Keratinocyte (primary cell): Measurements from ENCODE around the gene FANCF.

Experiments
- EZH2 ChIP-seq: IDR thresholded peaks from one replicate; pipeline ENCODE4 v1.6.1; 2012; ENCODE audit warnings: inconsistent platforms, mild to moderate bottlenecking, low read length, moderate library complexity
- TF ChIP-seq, protein P1 (sequence below), 3 experiments: IDR thresholded peaks in 1 of 3; conservative IDR thresholded peaks in 1 of 3; optimal IDR thresholded peaks in 1 of 3; 2 replicates in 2 of 3; 3 replicates in 1 of 3; pipeline versions ENCODE3 to v1.5.1; 2011; ENCODE audit warnings: low read length in 3 of 3, mild to moderate bottlenecking in 3 of 3, moderate library complexity in 2 of 3, control low read depth in 1 of 3, inconsistent platforms in 1 of 3; ENCODE audit not compliant: insufficient read depth in 2 of 3; ENCODE audit errors: extremely low read depth in 1 of 3

- no peak for TF ChIP-seq EZH2
- TF ChIP-seq, protein P1, sequence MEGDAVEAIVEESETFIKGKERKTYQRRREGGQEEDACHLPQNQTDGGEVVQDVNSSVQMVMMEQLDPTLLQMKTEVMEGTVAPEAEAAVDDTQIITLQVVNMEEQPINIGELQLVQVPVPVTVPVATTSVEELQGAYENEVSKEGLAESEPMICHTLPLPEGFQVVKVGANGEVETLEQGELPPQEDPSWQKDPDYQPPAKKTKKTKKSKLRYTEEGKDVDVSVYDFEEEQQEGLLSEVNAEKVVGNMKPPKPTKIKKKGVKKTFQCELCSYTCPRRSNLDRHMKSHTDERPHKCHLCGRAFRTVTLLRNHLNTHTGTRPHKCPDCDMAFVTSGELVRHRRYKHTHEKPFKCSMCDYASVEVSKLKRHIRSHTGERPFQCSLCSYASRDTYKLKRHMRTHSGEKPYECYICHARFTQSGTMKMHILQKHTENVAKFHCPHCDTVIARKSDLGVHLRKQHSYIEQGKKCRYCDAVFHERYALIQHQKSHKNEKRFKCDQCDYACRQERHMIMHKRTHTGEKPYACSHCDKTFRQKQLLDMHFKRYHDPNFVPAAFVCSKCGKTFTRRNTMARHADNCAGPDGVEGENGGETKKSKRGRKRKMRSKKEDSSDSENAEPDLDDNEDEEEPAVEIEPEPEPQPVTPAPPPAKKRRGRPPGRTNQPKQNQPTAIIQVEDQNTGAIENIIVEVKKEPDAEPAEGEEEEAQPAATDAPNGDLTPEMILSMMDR (optimal IDR thresholded peaks at IDR 0.05 in 1 of 3, IDR thresholded peaks at IDR 0.05 in 1 of 3, conservative IDR thresholded peaks at IDR 0.05 in 1 of 3; ENCODE audit: extremely low read depth in 1 of 3, insufficient read depth in 2 of 3, low read length in 3 of 3), result no peak
These were observed 7.8 kb downstream of the FANCF start for GRCh38 chr11:22617868-22618267.
